Measurements from ENCODE around the gene TNNI3.
"Not testable (repeated sequence)": the region's sequence is repeated elsewhere in the genome, so short reads cannot be mapped to it uniquely, and the experiment has no call there.

The TNNI3 gene

GRCh38 chr19:55157064-55157908, at the start of gene TNNI3:
TNNI3 (minus strand) TSS chr19:55157732; CDS start chr19:55157589, 143 bp downstream.
- DNase-seq (ENCODE audit: low read depth in 2 of 2): no peak

- DNase-seq (ENCODE audit: low read depth in 2 of 2): peak; percentile 37 to 38
These were observed 49.4 kb upstream of the TNNI3 start for GRCh38 chr19:55206664-55207500.

- DNase-seq (ENCODE audit: low read depth in 2 of 2): not testable (repeated sequence)
These were observed 44.7 kb upstream of the TNNI3 start for GRCh38 chr19:55202199-55202598.

- no peak for DNase-seq (ENCODE audit: low read depth in 2 of 2)
These were observed 42.2 kb upstream of the TNNI3 start for GRCh38 chr19:55199620-55200204.

GRCh38 chr19:55198651-55199050, 41.1 kb upstream of the TNNI3 start:
- DNase-seq (ENCODE audit: low read depth in 2 of 2): no peak

- DNase-seq (ENCODE audit: low read depth in 2 of 2): no peak
These were observed 40.0 kb upstream of the TNNI3 start for GRCh38 chr19:55197528-55197927.

- DNase-seq (ENCODE audit: low read depth in 2 of 2): no peak
These were observed 39.3 kb upstream of the TNNI3 start for GRCh38 chr19:55196803-55197202.

GRCh38 chr19:55193481-55193880, 35.9 kb upstream of the TNNI3 start:
- no peak for DNase-seq (ENCODE audit: low read depth in 2 of 2)

GRCh38 chr19:55189403-55189835, 31.9 kb upstream of the TNNI3 start:
- no peak for DNase-seq (ENCODE audit: low read depth in 2 of 2)

- DNase-seq (ENCODE audit: low read depth in 2 of 2): no peak
These were observed 31.1 kb upstream of the TNNI3 start for GRCh38 chr19:55188625-55189024.

GRCh38 chr19:55186080-55186479, 28.5 kb upstream of the TNNI3 start:
- no peak for DNase-seq (ENCODE audit: low read depth in 2 of 2)

GRCh38 chr19:55181740-55182139, 24.2 kb upstream of the TNNI3 start:
- DNase-seq (ENCODE audit: low read depth in 2 of 2): no peak

GRCh38 chr19:55179606-55180484, 22.3 kb upstream of the TNNI3 start, which contains the start of gene SYT5:
SYT5 (minus strand) TSS chr19:55180289; CDS start chr19:55179041, 1,248 bp downstream.
- peak; percentile 47 to 62 for DNase-seq (ENCODE audit: low read depth in 2 of 2)

- peak; percentile 83 to 88 for DNase-seq (ENCODE audit: low read depth in 2 of 2)
These were observed 21.5 kb upstream of the TNNI3 start for GRCh38 chr19:55178781-55179599.

- DNase-seq (ENCODE audit: low read depth in 2 of 2): no peak
These were observed 18.5 kb upstream of the TNNI3 start for GRCh38 chr19:55176076-55176475.

- no peak for DNase-seq (ENCODE audit: low read depth in 2 of 2)
These were observed 17.8 kb upstream of the TNNI3 start for GRCh38 chr19:55175117-55175867.

- DNase-seq (ENCODE audit: low read depth in 2 of 2): no peak
These were observed 17.0 kb upstream of the TNNI3 start for GRCh38 chr19:55174425-55175116.

GRCh38 chr19:55173714-55174409, 16.3 kb upstream of the TNNI3 start:
- peak; percentile 42 to 51 for DNase-seq (ENCODE audit: low read depth in 2 of 2)
